SK-N-SH treated with all-trans-retinoic acid at 6 μM for 48 hours (cell line): ENCODE results near the gene ST3GAL3.

Source experiments
- ATAC-seq: fragments of 200-7000 bp; cut with Tn5 transposase; 3 replicates; pipeline ENCODE4 v1.9.1; 2020; ENCODE audit warnings: mild to moderate bottlenecking, moderate library complexity
- ARNTL ChIP-seq: fragments of 450-650 bp; formaldehyde crosslinking; IDR thresholded peaks from 2 replicates; pipeline ENCODE4 v1.5.0; 2020; ENCODE audit warnings: low read depth, mild to moderate bottlenecking, moderate library complexity, borderline replicate concordance
- BACH2 ChIP-seq: fragments of 250-450 bp; sonication (Bioruptor Pico); IDR thresholded peaks from 2 replicates; pipeline ENCODE4 v1.9.0; 2021; ENCODE audit warnings: mild to moderate bottlenecking, borderline replicate concordance
- CREB5 ChIP-seq: fragments of 250-450 bp; sonication (Bioruptor Pico); IDR thresholded peaks from 2 replicates; pipeline ENCODE4 v1.5.1; 2020; ENCODE audit warnings: low read depth, mild to moderate bottlenecking, moderate library complexity
- CSDC2 ChIP-seq: fragments of 250-450 bp; sonication (Bioruptor Pico); IDR thresholded peaks from 2 replicates; pipeline ENCODE4 v1.5.0; 2020; ENCODE audit warnings: mild to moderate bottlenecking, moderate library complexity
- CSRNP3 ChIP-seq: fragments of 250-450 bp; sonication (Bioruptor Pico); IDR thresholded peaks from 2 replicates; pipeline ENCODE4 v1.5.1; 2021; ENCODE audit warnings: mild to moderate bottlenecking, moderate library complexity
- ESRRG ChIP-seq: fragments of 250-450 bp; sonication (Bioruptor Pico); IDR thresholded peaks from 2 replicates; pipeline ENCODE4 v1.6.1; 2021; ENCODE audit warnings: mild to moderate bottlenecking
- GLIS3 ChIP-seq: fragments of 250-450 bp; sonication (Bioruptor Pico); IDR thresholded peaks from 2 replicates; pipeline ENCODE4 v1.5.0; 2020; ENCODE audit warnings: mild to moderate bottlenecking, moderate library complexity
- ISL1 ChIP-seq: fragments of 250-450 bp; sonication (Bioruptor Pico); IDR thresholded peaks from 2 replicates; pipeline ENCODE4 v2.1.2; 2022; ENCODE audit warnings: mild to moderate bottlenecking, moderate library complexity
- OSR1 ChIP-seq: fragments of 250-450 bp; sonication (Bioruptor Pico); IDR thresholded peaks from 2 replicates; pipeline ENCODE4 v1.8.0; 2022; ENCODE audit warnings: moderate library complexity, mild to moderate bottlenecking, inconsistent platforms
- PPARA ChIP-seq: fragments of 250-450 bp; sonication (Bioruptor Pico); IDR thresholded peaks from 2 replicates; pipeline ENCODE4 v1.5.0; 2020; ENCODE audit warnings: mild to moderate bottlenecking, borderline replicate concordance
- RARB ChIP-seq: fragments of 250-450 bp; sonication (Bioruptor Pico); IDR thresholded peaks from 2 replicates; pipeline ENCODE4 v1.8.0; 2021; ENCODE audit warnings: mild to moderate bottlenecking, moderate library complexity
- TOX ChIP-seq: fragments of 250-450 bp; sonication (Bioruptor Pico); IDR thresholded peaks from 2 replicates; pipeline ENCODE4 v1.8.0; 2021; ENCODE audit warnings: mild to moderate bottlenecking, moderate library complexity, borderline replicate concordance
- ZC3H10 ChIP-seq: fragments of 250-450 bp; sonication (Bioruptor Pico); IDR thresholded peaks from 2 replicates; pipeline ENCODE4 v1.5.1; 2021; ENCODE audit warnings: mild to moderate bottlenecking, moderate library complexity
- ZFP30 ChIP-seq: fragments of 450-650 bp; formaldehyde crosslinking; IDR thresholded peaks from 2 replicates; pipeline ENCODE4 v1.5.0; 2022; ENCODE audit warnings: mild to moderate bottlenecking, moderate library complexity
- ZNF565 ChIP-seq: fragments of 450-650 bp; formaldehyde crosslinking; conservative IDR thresholded peaks from 2 replicates; pipeline ENCODE4 v1.5.0; 2020; ENCODE audit warnings: low read depth, mild to moderate bottlenecking, moderate library complexity
- ZNF70 ChIP-seq: fragments of 450-650 bp; formaldehyde crosslinking; IDR thresholded peaks from 2 replicates; pipeline ENCODE4 v1.5.0; 2020; ENCODE audit warnings: mild to moderate bottlenecking, moderate library complexity
- ZNF8 ChIP-seq: fragments of 450-650 bp; formaldehyde crosslinking; IDR thresholded peaks from 2 replicates; pipeline ENCODE4 v1.5.0; 2020; ENCODE audit warnings: mild to moderate bottlenecking, moderate library complexity
- TF ChIP-seq, protein P1 (sequence below): fragments of 250-450 bp; sonication (Bioruptor Pico); IDR thresholded peaks from 2 replicates; pipeline ENCODE4 v1.5.0; 2020; ENCODE audit warnings: mild to moderate bottlenecking, moderate library complexity

Gene ST3GAL3

DNA sequence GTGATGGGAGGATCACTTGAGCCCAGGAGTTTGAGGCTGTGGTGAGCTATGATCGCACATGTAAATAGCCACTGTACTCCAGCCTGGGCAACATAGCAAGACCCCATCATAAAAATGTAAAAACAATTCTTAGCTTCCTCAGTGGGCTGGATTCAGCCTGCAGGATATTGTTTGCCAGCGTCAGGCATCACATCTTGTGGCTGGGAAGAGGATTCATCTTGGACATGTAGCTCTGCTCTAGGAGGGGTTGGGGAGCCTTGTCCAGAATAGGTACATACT lies 19.3 kb upstream of the ST3GAL3 start:
- ATAC-seq, result no peak
- TF ChIP-seq ZC3H10 (CRISPR knock-in tag), result no peak
- TF ChIP-seq GLIS3, result no peak
- TF ChIP-seq ZNF565, result no peak

- peak; percentile 52 for ATAC-seq
- TF ChIP-seq RARB (no peak), ISL1 (no peak), OSR1 (CRISPR knock-in tag) (no peak), TOX (CRISPR knock-in tag) (no peak), ZNF8 (CRISPR knock-in tag) (no peak), ARNTL (CRISPR knock-in tag) (no peak), ZFP30 (CRISPR knock-in tag) (no peak), ESRRG (no peak), GLIS3 (no peak), BACH2 (CRISPR knock-in tag) (no peak), PPARA (no peak), ZNF70 (CRISPR knock-in tag) (no peak), CSRNP3 (no peak)
- TF ChIP-seq, protein P1, sequence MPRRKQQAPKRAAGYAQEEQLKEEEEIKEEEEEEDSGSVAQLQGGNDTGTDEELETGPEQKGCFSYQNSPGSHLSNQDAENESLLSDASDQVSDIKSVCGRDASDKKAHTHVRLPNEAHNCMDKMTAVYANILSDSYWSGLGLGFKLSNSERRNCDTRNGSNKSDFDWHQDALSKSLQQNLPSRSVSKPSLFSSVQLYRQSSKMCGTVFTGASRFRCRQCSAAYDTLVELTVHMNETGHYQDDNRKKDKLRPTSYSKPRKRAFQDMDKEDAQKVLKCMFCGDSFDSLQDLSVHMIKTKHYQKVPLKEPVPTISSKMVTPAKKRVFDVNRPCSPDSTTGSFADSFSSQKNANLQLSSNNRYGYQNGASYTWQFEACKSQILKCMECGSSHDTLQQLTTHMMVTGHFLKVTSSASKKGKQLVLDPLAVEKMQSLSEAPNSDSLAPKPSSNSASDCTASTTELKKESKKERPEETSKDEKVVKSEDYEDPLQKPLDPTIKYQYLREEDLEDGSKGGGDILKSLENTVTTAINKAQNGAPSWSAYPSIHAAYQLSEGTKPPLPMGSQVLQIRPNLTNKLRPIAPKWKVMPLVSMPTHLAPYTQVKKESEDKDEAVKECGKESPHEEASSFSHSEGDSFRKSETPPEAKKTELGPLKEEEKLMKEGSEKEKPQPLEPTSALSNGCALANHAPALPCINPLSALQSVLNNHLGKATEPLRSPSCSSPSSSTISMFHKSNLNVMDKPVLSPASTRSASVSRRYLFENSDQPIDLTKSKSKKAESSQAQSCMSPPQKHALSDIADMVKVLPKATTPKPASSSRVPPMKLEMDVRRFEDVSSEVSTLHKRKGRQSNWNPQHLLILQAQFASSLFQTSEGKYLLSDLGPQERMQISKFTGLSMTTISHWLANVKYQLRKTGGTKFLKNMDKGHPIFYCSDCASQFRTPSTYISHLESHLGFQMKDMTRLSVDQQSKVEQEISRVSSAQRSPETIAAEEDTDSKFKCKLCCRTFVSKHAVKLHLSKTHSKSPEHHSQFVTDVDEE (CRISPR knock-in tag), result no peak
These were observed 18.7 kb upstream of the ST3GAL3 start for GRCh38 chr1:43688594-43689000.

- no peak for TF ChIP-seq BACH2 (CRISPR knock-in tag)
- no peak for TF ChIP-seq ZNF565
- no peak for TF ChIP-seq CSRNP3
- TF ChIP-seq RARB, result no peak
- TF ChIP-seq ESRRG, result no peak
- TF ChIP-seq, protein P1 (CRISPR knock-in tag), result no peak
- TF ChIP-seq CSDC2 (CRISPR knock-in tag), result no peak
- ATAC-seq, result no peak
These were observed 18.0 kb upstream of the ST3GAL3 start for GRCh38 chr1:43689289-43689688.

GRCh38 chr1:43691871-43692815 lies 15.2 kb upstream of the ST3GAL3 start:
- TF ChIP-seq CSDC2 (CRISPR knock-in tag), result no peak
- no peak for TF ChIP-seq ZNF70 (CRISPR knock-in tag)
- TF ChIP-seq GLIS3, result no peak
- no peak for TF ChIP-seq TOX (CRISPR knock-in tag)
- no peak for TF ChIP-seq ESRRG
- TF ChIP-seq, protein P1 (CRISPR knock-in tag), result no peak
- no peak for TF ChIP-seq ZNF8 (CRISPR knock-in tag)
- TF ChIP-seq ZNF565, result no peak
- no peak for TF ChIP-seq ZC3H10 (CRISPR knock-in tag)
- no peak for TF ChIP-seq CREB5 (CRISPR knock-in tag)
- no peak for TF ChIP-seq ISL1
- no peak for TF ChIP-seq BACH2 (CRISPR knock-in tag)
- ATAC-seq, result no peak
